Immature natural killer cell (primary cell): ENCODE results near the gene RHOT1. TPM values are rescaled to one million over a fixed set of nuclear protein-coding genes. Genes with fewer than 3 reads are reported as not detected.
"Not testable (repeated sequence)": the region's sequence is repeated elsewhere in the genome, so short reads cannot be mapped to it uniquely, and the experiment has no call there.

Experiments
- DNase-seq, 3 donors: peaks; one replicate each; pipeline ENCODE4 v3.0.0; 2022; ENCODE audit warnings: mixed read lengths in 1 of 3
- H3K27ac Mint-ChIP-seq, 6 donors: one replicate each; pipeline ENCODE4 v1.8.0; 2020; ENCODE audit warnings: mixed read lengths in 6 of 6, mild to moderate bottlenecking in 5 of 6, inconsistent platforms in 4 of 6, moderate library complexity in 3 of 6
- H3K27me3 Mint-ChIP-seq, 3 donors: one replicate each; pipeline ENCODE4 v1.8.0; 2020 to 2021; ENCODE audit warnings: low read depth in 3 of 3, mild to moderate bottlenecking in 3 of 3, mixed read lengths in 3 of 3, moderate library complexity in 3 of 3, inconsistent platforms in 1 of 3
- H3K36me3 Mint-ChIP-seq, 3 donors: one replicate each; pipeline ENCODE4 v1.8.0; 2020; ENCODE audit warnings: mixed read lengths in 3 of 3, inconsistent platforms in 2 of 3, mild to moderate bottlenecking in 2 of 3
- H3K4me1 Mint-ChIP-seq, 2 donors: one replicate each; pipeline ENCODE4 v1.8.0; 2020; ENCODE audit warnings: inconsistent platforms in 2 of 2, mild to moderate bottlenecking in 2 of 2, mixed read lengths in 2 of 2, moderate library complexity in 1 of 2
- H3K4me3 Mint-ChIP-seq, 5 donors: one replicate each; pipeline ENCODE4 v1.8.0; 2020; ENCODE audit warnings: mild to moderate bottlenecking in 5 of 5, mixed read lengths in 5 of 5, inconsistent platforms in 3 of 5, moderate library complexity in 3 of 5
- H3K9me3 Mint-ChIP-seq, 6 donors: one replicate each; pipeline ENCODE4 v1.8.0; 2020; ENCODE audit warnings: mild to moderate bottlenecking in 6 of 6, mixed read lengths in 6 of 6, inconsistent platforms in 4 of 6, moderate library complexity in 3 of 6
- polyA plus RNA-seq, 3 donors: library from polyadenylated mRNA; unstranded; fragments of 300-500 nt; fragmentation: Illumina TruSeq; gene quantifications; one replicate each; pipeline ENCODE4 v1.2.3, GENCODE V29; 2021

Gene RHOT1
- polyA plus RNA-seq, 3 donors from 2014 or later, result 27.9 to 30.9 (median 30.3) TPM

- peaks cover 11 to 17% of the 10 kb centered on the region in 2 donors for H3K4me1 Mint-ChIP-seq
- H3K27me3 Mint-ChIP-seq, result peaks cover 0 to 2% (median 0%) of the 10 kb centered on the region in 3 donors
- H3K36me3 Mint-ChIP-seq, result peaks cover 0 to 25% (median 6%) of the 10 kb centered on the region in 3 donors
- no peak overlapping the region for H3K27ac Mint-ChIP-seq
- DNase-seq, result no peak
- no peaks in the 10 kb centered on the region for H3K9me3 Mint-ChIP-seq
- no peak overlapping the region for H3K4me3 Mint-ChIP-seq
Measured at GRCh38 chr17:32155896-32156295, 13.6 kb downstream of the RHOT1 start.

DNA sequence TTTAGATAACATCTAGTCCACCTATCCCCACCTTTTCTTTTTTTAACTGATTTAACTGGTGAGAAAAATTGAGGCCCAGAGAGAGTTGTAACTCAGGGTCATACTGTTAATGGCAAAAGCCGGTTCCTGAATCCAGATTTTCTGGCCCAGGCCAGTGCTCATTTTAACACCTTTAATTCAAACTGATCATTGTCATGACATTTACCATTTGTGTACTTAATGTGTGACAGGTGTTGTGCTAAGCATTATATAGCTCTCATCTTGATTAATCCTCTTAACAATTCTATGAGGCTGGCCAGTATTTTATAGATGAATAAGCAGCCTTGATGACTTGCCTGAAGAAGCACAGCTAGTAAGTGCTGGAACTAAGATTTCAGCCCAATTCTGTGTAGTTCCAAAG lies 14.4 kb downstream of the RHOT1 start:
- no peak for DNase-seq
- Mint-ChIP-seq H3K9me3 (no peaks in the 10 kb centered on the region), H3K4me1 (peaks cover 8 to 19% of the 10 kb centered on the region in 2 donors), H3K36me3 (peaks cover 0 to 25% (median 6%) of the 10 kb centered on the region in 3 donors), H3K27ac (peak overlapping the region in 1 of 6 donors; percentile 28), H3K27me3 (peaks cover 0 to 2% (median 0%) of the 10 kb centered on the region in 3 donors), H3K4me3 (no peak overlapping the region)

GRCh38 chr17:32157225-32157624 lies 14.9 kb downstream of the RHOT1 start:
- H3K4me1 Mint-ChIP-seq, result peaks cover 7 to 20% of the 10 kb centered on the region in 2 donors
- no peak overlapping the region for H3K4me3 Mint-ChIP-seq
- no peaks in the 10 kb centered on the region for H3K9me3 Mint-ChIP-seq
- H3K27me3 Mint-ChIP-seq, result peaks cover 0 to 2% (median 2%) of the 10 kb centered on the region in 3 donors
- H3K36me3 Mint-ChIP-seq, result peaks cover 0 to 25% (median 6%) of the 10 kb centered on the region in 3 donors
- DNase-seq, result no peak
- H3K27ac Mint-ChIP-seq, result no peak overlapping the region

GRCh38 chr17:32158870-32159585 lies 16.7 kb downstream of the RHOT1 start:
- peaks cover 6 to 28% of the 10 kb centered on the region in 2 donors for H3K4me1 Mint-ChIP-seq

DNA sequence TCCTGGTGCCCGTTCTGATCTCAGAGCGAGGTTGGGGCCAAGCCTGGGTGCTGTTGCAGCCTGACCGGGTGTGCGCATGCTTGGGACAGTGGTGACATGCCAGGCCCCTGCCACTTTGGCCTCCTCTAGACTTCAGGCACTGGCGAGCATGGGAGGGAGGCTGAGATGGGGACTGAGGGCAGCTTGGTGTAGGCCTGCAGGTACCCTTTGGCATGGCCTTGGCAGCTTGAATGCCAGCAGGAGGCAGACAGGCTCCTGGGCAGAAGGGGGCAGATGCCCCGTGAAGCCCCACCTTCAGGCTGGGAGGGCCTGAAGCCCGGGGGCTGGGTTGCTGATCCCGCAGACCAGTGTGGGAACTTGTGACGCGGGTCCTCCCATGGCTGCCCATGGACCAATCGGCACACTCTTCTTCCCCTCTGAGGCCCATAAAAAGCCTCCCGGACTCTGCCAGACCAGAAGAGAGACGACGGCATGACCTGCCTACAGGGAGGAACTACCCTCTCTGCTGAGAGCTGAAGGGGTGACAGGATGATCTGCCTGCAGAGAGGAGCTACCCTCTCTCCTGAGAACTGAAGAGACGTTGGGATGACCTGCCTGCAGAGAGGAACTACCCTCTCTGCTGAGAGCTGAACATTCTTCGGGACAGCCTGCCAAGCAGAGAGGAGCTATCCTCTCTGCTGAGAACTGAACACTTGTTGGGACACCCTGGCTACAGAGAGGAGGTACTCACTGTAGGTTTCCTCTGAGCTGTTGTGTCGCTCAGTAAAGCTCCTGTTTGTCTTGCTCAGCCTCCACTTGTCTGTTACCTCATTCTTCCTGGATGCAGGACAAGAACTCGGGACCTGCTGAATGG lies 17.5 kb downstream of the RHOT1 start:
- peaks cover 3 to 18% (median 6%) of the 10 kb centered on the region in 3 donors for H3K36me3 Mint-ChIP-seq
- peaks cover 6 to 28% of the 10 kb centered on the region in 2 donors for H3K4me1 Mint-ChIP-seq
- H3K4me3 Mint-ChIP-seq, result no peak overlapping the region

More at GRCh38 chr17:32158870-32159585, 16.7 kb downstream of the RHOT1 start:
- DNase-seq, result no peak
- Mint-ChIP-seq H3K36me3 (peaks cover 3 to 18% (median 6%) of the 10 kb centered on the region in 3 donors), H3K4me3 (no peak overlapping the region), H3K9me3 (no peaks in the 10 kb centered on the region), H3K27me3 (peaks cover 0 to 2% (median 2%) of the 10 kb centered on the region in 3 donors), H3K27ac (no peak overlapping the region)

DNA sequence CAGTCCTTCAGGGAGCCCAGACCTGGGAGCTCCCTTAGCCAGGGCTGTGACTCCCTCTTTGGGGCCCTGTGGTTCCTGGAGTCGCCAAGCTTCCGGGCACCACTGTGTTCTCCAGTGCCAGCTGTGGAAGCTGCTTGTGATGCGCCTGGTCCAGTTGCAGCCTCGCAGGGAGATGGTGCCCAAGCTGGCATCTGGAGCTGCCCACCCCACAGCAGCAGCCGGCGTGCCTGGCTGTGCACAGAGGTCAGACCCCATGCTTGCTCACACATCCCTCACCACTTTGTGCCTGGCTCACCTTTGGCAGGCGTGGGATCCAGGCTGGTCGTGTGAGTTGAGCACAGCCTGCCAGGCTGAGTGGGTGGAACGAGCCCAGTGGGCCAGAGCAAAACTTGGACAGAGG lies 18.2 kb downstream of the RHOT1 start:
- Mint-ChIP-seq H3K9me3 (no peaks in the 10 kb centered on the region), H3K4me3 (no peak overlapping the region), H3K27ac (peak overlapping the region in 2 of 6 donors; percentile 32 to 40), H3K4me1 (peaks cover 6 to 28% of the 10 kb centered on the region in 2 donors), H3K27me3 (peaks cover 0 to 2% (median 2%) of the 10 kb centered on the region in 3 donors), H3K36me3 (peaks cover 3 to 18% (median 6%) of the 10 kb centered on the region in 3 donors)
- no peak for DNase-seq

More for the DNA sequence above, 17.5 kb downstream of the RHOT1 start:
- no peak for DNase-seq
- Mint-ChIP-seq H3K27me3 (peaks cover 0 to 2% (median 2%) of the 10 kb centered on the region in 3 donors), H3K27ac (no peak overlapping the region), H3K9me3 (no peaks in the 10 kb centered on the region)

DNA sequence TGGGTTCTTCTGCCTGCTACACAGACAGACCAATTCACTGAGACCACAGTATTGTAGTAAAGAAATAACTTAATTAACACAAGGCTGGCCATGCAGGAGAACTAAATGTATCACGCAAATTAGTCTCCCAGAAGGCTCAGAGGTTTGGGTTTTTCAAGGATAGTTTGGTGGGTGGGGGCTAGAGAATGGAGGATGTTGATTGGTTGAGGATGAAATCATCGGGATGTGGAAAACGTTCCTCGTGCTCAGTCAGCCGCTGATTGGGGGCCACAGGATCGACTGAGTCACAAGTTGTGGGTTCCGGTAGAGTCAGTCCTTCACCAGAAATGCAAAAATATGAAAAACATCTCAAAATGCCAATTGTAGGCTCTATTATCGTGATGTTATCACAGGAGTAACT lies 18.7 kb downstream of the RHOT1 start:
- peak overlapping the region in 1 of 6 donors; percentile 32 for H3K27ac Mint-ChIP-seq
- peaks cover 3 to 18% (median 6%) of the 10 kb centered on the region in 3 donors for H3K36me3 Mint-ChIP-seq
- no peaks in the 10 kb centered on the region for H3K9me3 Mint-ChIP-seq
- H3K27me3 Mint-ChIP-seq, result peaks cover 0 to 2% (median 2%) of the 10 kb centered on the region in 3 donors
- no peak for DNase-seq
- peaks cover 6 to 28% of the 10 kb centered on the region in 2 donors for H3K4me1 Mint-ChIP-seq
- H3K4me3 Mint-ChIP-seq, result no peak overlapping the region

- peaks cover 7 to 28% of the 10 kb centered on the region in 2 donors for H3K4me1 Mint-ChIP-seq
- peaks cover 0 to 2% (median 2%) of the 10 kb centered on the region in 3 donors for H3K27me3 Mint-ChIP-seq
- H3K4me3 Mint-ChIP-seq, result no peak overlapping the region
- H3K36me3 Mint-ChIP-seq, result peaks cover 5 to 23% (median 10%) of the 10 kb centered on the region in 3 donors
- no peak overlapping the region for H3K27ac Mint-ChIP-seq
- no peak for DNase-seq
- peaks cover 0 to 2% (median 0%) of the 10 kb centered on the region in 6 donors for H3K9me3 Mint-ChIP-seq
Measured at GRCh38 chr17:32161506-32162365, 19.4 kb downstream of the RHOT1 start.

- no peak for DNase-seq
Measured at GRCh38 chr17:32174889-32175288, 32.6 kb downstream of the RHOT1 start.

DNA sequence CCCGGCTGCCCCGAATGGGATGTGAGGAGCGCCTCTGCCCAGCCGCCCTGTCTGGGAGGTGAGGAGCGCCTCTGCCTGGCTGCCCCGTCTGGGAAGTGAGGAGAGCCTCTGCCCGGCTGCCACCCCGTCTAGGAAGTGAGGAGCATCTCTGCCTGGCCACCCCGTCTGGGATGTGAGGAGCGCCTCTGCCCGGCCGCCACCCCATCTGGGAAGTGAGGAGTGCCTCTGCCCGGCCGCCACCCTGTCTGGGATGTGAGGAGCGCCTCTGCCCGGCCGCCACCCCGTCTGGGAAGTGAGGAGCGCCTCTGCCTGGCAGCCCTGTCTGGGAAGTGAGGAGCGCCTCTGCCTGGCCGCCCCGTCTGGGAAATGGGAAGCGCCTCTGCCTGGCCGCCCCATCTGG lies 36.4 kb downstream of the RHOT1 start:
- not testable (repeated sequence) for H3K9me3 Mint-ChIP-seq

More at GRCh38 chr17:32174889-32175288, 32.6 kb downstream of the RHOT1 start:
- Mint-ChIP-seq H3K27me3 (no peaks in the 10 kb centered on the region), H3K27ac (peak overlapping the region in 2 of 6 donors; percentile 8 to 9), H3K36me3 (peaks cover 16 to 34% (median 17%) of the 10 kb centered on the region in 3 donors), H3K4me3 (no peak overlapping the region), H3K9me3 (no peaks in the 10 kb centered on the region), H3K4me1 (no peaks in the 10 kb centered on the region)

DNA sequence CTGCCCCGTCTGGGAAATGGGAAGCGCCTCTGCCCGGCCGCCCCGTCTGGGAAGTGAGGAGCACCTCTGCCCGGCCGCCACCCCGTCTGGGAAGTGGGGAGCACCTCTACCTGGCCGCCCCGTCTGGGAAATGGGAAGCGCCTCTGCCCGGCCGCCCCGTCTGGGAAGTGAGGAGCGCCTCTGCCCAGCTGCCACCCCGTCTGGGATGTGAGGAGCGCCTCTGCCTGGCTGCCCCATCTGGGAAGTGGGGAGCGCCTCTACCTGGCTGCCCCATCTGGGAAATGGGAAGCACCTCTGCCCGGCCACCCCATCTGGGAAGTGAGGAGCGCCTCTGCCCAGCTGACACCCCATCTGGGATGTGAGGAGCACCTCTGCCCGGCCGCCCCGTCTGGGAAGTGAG lies 36.8 kb downstream of the RHOT1 start:
- not testable (repeated sequence) for H3K4me1 Mint-ChIP-seq, H3K9me3 Mint-ChIP-seq, H3K27me3 Mint-ChIP-seq, H3K4me3 Mint-ChIP-seq, DNase-seq, H3K27ac Mint-ChIP-seq
- H3K36me3 Mint-ChIP-seq, result peaks cover 15 to 42% (median 23%) of the 10 kb centered on the region in 3 donors

More for the DNA sequence above, 36.4 kb downstream of the RHOT1 start:
- not testable (repeated sequence) for H3K4me1 Mint-ChIP-seq, H3K4me3 Mint-ChIP-seq, DNase-seq, H3K27me3 Mint-ChIP-seq, H3K27ac Mint-ChIP-seq
- peaks cover 13 to 42% (median 23%) of the 10 kb centered on the region in 3 donors for H3K36me3 Mint-ChIP-seq

- H3K9me3 Mint-ChIP-seq, H3K4me1 Mint-ChIP-seq, H3K27ac Mint-ChIP-seq, H3K27me3 Mint-ChIP-seq, H3K4me3 Mint-ChIP-seq, DNase-seq: not testable (repeated sequence)
- H3K36me3 Mint-ChIP-seq, result peaks cover 17 to 42% (median 23%) of the 10 kb centered on the region in 3 donors
Measured at GRCh38 chr17:32179526-32179925, 37.2 kb downstream of the RHOT1 start.

DNA sequence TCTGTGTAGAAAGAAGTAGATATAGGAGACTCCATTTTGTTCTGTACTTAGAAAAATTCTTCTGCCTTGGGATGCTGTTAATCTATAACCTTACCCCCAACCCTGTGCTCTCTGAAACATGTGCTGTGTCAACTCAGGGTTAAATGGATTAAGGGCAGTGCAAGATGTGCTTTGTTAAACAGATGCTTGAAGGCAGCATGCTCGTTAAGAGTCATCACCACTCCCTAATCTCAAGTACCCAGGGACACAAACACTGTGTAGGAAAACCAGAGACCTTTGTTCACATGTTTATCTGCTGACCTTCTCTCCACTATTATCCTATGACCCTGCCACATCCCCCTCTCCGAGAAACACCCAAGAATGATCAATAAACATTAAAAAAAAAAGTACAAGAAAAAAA lies 38.0 kb downstream of the RHOT1 start:
- not testable (repeated sequence) for DNase-seq, H3K9me3 Mint-ChIP-seq, H3K27ac Mint-ChIP-seq, H3K27me3 Mint-ChIP-seq, H3K4me3 Mint-ChIP-seq, H3K4me1 Mint-ChIP-seq
- peaks cover 15 to 36% (median 17%) of the 10 kb centered on the region in 3 donors for H3K36me3 Mint-ChIP-seq
